Measurements from ENCODE around the gene PADI4. TPM values are rescaled to one million over a fixed set of nuclear protein-coding genes. Genes with fewer than 3 reads are reported as not detected.

PADI4 gene
- total and polyA plus RNA-seq, 2 of the 8 experiments (the other 6 are each of a cell fraction or from before 2014, with no cell fraction given): 0.29 TPM; not detected in 1

GRCh38 chr1:17307946-17308345 is at the start of gene PADI4 (continued):
- TF ChIP-seq CHD7 (IDR thresholded peaks at IDR 0.05; ENCODE audit: insufficient replicate concordance, low read length) (no peak), HDAC6 (IDR thresholded peaks at IDR 0.05; ENCODE audit: low read depth, low read length) (no peak)

Data from H1 (cell line).